Measurements from ENCODE around the gene IL17B. TPM values are rescaled to one million over a fixed set of nuclear protein-coding genes. Genes with fewer than 3 reads are reported as not detected.

Gene IL17B
- total and polyA plus RNA-seq, 7 donors, result 0.82 to 9.6 (median 4.8) TPM; not detected in 2

Other genes with a start within 250 kb of the IL17B start
- 10 to 100 TPM in 3 of 4 donors, 1 to 10 TPM in 1; 6.8 to 19.9 (median 13.8) TPM for gene ABLIM3, start 237.8 kb downstream of the IL17B start, total RNA-seq
- gene ABLIM3, start 237.8 kb downstream of the IL17B start, polyA plus RNA-seq, result 10 to 100 TPM in 1 of 3 donors, 1 to 10 TPM in 2; 5.8 to 11.4 (median 6.5) TPM
- 1 to 10 TPM; 5.6 to 8.6 (median 7.1) TPM for gene AFAP1L1, start 107.4 kb downstream of the IL17B start, total RNA-seq
- 1 to 10 TPM in 2 of 3 donors, under 1 TPM in 1; 0.23 to 4.2 (median 3.0) TPM for gene AFAP1L1, start 107.4 kb downstream of the IL17B start, polyA plus RNA-seq
- gene GRPEL2, start 33.8 kb downstream of the IL17B start, total RNA-seq, result 10 to 100 TPM in 3 of 4 donors, 1 to 10 TPM in 1; 8.8 to 16.3 (median 12.9) TPM
- 1 to 10 TPM; 2.5 to 8.7 (median 4.2) TPM for gene GRPEL2, start 33.8 kb downstream of the IL17B start, polyA plus RNA-seq
- gene PCYOX1L, start 21.2 kb downstream of the IL17B start, total RNA-seq, result 1 to 10 TPM; 2.5 to 3.9 (median 3.5) TPM
- gene PCYOX1L, start 21.2 kb downstream of the IL17B start, polyA plus RNA-seq, result 1 to 10 TPM in 2 of 3 donors, under 1 TPM in 1; 0.69 to 7.4 (median 1.2) TPM
- gene CSNK1A1, start 172.1 kb upstream of the IL17B start, total RNA-seq, result 100 to 1,000 TPM; 214 to 298 (median 231) TPM
- gene CSNK1A1, start 172.1 kb upstream of the IL17B start, polyA plus RNA-seq, result 100 to 1,000 TPM in 2 of 3 donors, 10 to 100 TPM in 1; 85.3 to 112 (median 107) TPM
- 10 to 100 TPM; 23.5 to 51.0 (median 39.8) TPM for gene ARHGEF37, start 202.2 kb upstream of the IL17B start, total RNA-seq
- gene ARHGEF37, start 202.2 kb upstream of the IL17B start, polyA plus RNA-seq, result 1 to 10 TPM; 4.8 to 7.2 (median 7.0) TPM